Medulla oblongata (tissue), 1 donor: Measurements from ENCODE around the gene NSRP1.
A peak's percentile ranks its signal among the peaks of the same experiment; 100 is the strongest.
"Not testable (repeated sequence)": the region's sequence is repeated elsewhere in the genome, so short reads cannot be mapped to it uniquely, and the experiment has no call there.

ENCODE experiments used
- DNase-seq: peaks from one replicate; pipeline ENCODE4 v3.0.0-alpha.2; 2015; ENCODE audit errors: extremely low spot score

The NSRP1 gene

GRCh38 chr17:30116661-30117551 lies at the start of gene NSRP1:
NSRP1 (plus strand) TSS chr17:30116816; CDS start chr17:30116844, 28 bp downstream.
- DNase-seq = peak; percentile 96

GRCh38 chr17:30068465-30068864 lies 48.2 kb upstream of the NSRP1 start:
- DNase-seq = no peak

GRCh38 chr17:30074254-30074653 lies 42.4 kb upstream of the NSRP1 start:
- DNase-seq = no peak

- no peak for DNase-seq
Observed at GRCh38 chr17:30074730-30075129, 41.9 kb upstream of the NSRP1 start.

GRCh38 chr17:30082773-30083172 lies 33.8 kb upstream of the NSRP1 start:
- no peak for DNase-seq

GRCh38 chr17:30084788-30085187 lies 31.8 kb upstream of the NSRP1 start:
- no peak for DNase-seq

- DNase-seq = no peak
Observed at GRCh38 chr17:30086896-30087295, 29.7 kb upstream of the NSRP1 start.

- not testable (repeated sequence) for DNase-seq
Observed at GRCh38 chr17:30087431-30087830, 29.2 kb upstream of the NSRP1 start.

GRCh38 chr17:30091121-30091670 lies 25.4 kb upstream of the NSRP1 start:
- DNase-seq = no peak

- no peak for DNase-seq
Observed at GRCh38 chr17:30091771-30092170, 24.8 kb upstream of the NSRP1 start.

GRCh38 chr17:30092886-30093285 lies 23.7 kb upstream of the NSRP1 start:
- DNase-seq = no peak

- DNase-seq = peak; percentile 79
Observed at GRCh38 chr17:30093463-30094147, 23.0 kb upstream of the NSRP1 start.

GRCh38 chr17:30095507-30096244 lies 20.9 kb upstream of the NSRP1 start:
- DNase-seq = peak; percentile 62

GRCh38 chr17:30101686-30102390 lies 14.8 kb upstream of the NSRP1 start:
- DNase-seq = no peak

GRCh38 chr17:30103921-30104320 lies 12.7 kb upstream of the NSRP1 start:
- DNase-seq = no peak

GRCh38 chr17:30104575-30105339 lies 11.9 kb upstream of the NSRP1 start:
- DNase-seq = peak; percentile 94

- no peak for DNase-seq
Observed at GRCh38 chr17:30112794-30113193, 3.8 kb upstream of the NSRP1 start.

GRCh38 chr17:30113213-30113612 lies 3.4 kb upstream of the NSRP1 start:
- no peak for DNase-seq

GRCh38 chr17:30116345-30116660 lies 313 bp upstream of the NSRP1 start:
- no peak for DNase-seq

- no peak for DNase-seq
Observed at GRCh38 chr17:30117675-30118081, 1.1 kb downstream of the NSRP1 start.

- DNase-seq = not testable (repeated sequence)
Observed at GRCh38 chr17:30118635-30119034, 2.0 kb downstream of the NSRP1 start.
